ENCODE data around the gene CFAP52. TPM values are rescaled to one million over a fixed set of nuclear protein-coding genes. Genes with fewer than 3 reads are reported as not detected.

CFAP52 gene
- total RNA-seq, 1 experiment from 2014 or later, result not detected

DNA sequence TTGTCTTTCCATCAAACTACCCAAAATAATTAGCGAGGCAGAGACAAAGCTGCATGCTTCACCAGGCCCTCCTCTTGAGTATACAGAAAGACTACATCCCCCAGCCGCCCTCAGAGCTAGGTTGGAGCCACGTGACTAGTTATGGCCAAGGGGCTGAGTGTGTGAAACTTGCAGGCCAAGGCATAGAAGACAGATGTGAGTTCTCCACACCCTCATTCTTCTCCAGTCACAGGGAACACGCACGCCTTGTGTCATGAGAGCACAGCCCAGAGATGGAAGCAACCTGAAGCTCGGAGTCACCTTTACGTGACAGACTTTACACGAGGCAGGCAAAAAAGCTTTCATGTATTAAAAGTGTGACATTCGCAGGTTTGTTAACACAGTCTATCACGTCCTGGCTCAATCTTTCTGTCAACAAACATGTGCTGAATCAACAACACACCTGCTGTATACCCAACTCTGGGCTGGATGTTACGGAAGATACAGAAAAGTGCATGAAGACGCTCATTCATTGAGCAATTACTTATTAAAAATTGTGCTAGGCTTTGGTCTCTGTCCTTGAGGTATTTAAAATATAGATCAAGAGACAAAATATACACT is 39.2 kb upstream of the CFAP52 start:
- H4K20me1 ChIP-seq (ENCODE audit: insufficient read depth), result no peaks in the 10 kb centered on the region
- no peak overlapping the region for H3K9ac ChIP-seq (ENCODE audit: low read length)
- H2AFZ ChIP-seq (ENCODE audit: low read depth, low read length, poor library complexity, severe bottlenecking), result no peak overlapping the region
- no peak overlapping the region for H3K4me3 ChIP-seq (replicated peaks in 1 of 2; ENCODE audit: low read depth in 1 of 2, low read length in 2 of 2)
- DNase-seq (ENCODE audit: low read depth, low spot score) (no peak), ATAC-seq (no peak)
- POLR2A ChIA-PET, result interaction anchor here (0.6 kb wide), 1 partner anchor 576 kb away, joined by 3 read pairs; no protein-coding TSS in a partner anchor
- intact Hi-C loops (cut with micrococcal nuclease), result no loop called here
- TF ChIP-seq SP1 (IDR thresholded peaks at IDR 0.05; ENCODE audit: low read depth) (no peak), JUND (IDR thresholded peaks at IDR 0.05) (no peak), POLR2AphosphoS5 (IDR thresholded peaks at IDR 0.05; ENCODE audit: low read depth, low read length) (no peak), TCF7L2 (IDR thresholded peaks at IDR 0.05; ENCODE audit: borderline replicate concordance, extremely low read depth, insufficient read depth, insufficient read length) (no peak), EZH2 (IDR thresholded peaks at IDR 0.05) (no peak), ZFX (IDR thresholded peaks at IDR 0.05) (no peak), EGR1 (IDR thresholded peaks at IDR 0.05; ENCODE audit: low read depth) (no peak), SIN3A (IDR thresholded peaks at IDR 0.05; ENCODE audit: low read depth) (no peak), SRF (IDR thresholded peaks at IDR 0.05; ENCODE audit: low read depth) (no peak), CBX3 (IDR thresholded peaks at IDR 0.05; ENCODE audit: low read depth) (no peak), RAD21 (IDR thresholded peaks at IDR 0.05; ENCODE audit: low read depth) (no peak), CEBPB (IDR thresholded peaks at IDR 0.05; ENCODE audit: low read depth) (no peak)
- TF ChIP-seq, protein P1, sequence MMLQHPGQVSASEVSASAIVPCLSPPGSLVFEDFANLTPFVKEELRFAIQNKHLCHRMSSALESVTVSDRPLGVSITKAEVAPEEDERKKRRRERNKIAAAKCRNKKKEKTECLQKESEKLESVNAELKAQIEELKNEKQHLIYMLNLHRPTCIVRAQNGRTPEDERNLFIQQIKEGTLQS (IDR thresholded peaks at IDR 0.05), result no peak
- TF ChIP-seq, protein P2, sequence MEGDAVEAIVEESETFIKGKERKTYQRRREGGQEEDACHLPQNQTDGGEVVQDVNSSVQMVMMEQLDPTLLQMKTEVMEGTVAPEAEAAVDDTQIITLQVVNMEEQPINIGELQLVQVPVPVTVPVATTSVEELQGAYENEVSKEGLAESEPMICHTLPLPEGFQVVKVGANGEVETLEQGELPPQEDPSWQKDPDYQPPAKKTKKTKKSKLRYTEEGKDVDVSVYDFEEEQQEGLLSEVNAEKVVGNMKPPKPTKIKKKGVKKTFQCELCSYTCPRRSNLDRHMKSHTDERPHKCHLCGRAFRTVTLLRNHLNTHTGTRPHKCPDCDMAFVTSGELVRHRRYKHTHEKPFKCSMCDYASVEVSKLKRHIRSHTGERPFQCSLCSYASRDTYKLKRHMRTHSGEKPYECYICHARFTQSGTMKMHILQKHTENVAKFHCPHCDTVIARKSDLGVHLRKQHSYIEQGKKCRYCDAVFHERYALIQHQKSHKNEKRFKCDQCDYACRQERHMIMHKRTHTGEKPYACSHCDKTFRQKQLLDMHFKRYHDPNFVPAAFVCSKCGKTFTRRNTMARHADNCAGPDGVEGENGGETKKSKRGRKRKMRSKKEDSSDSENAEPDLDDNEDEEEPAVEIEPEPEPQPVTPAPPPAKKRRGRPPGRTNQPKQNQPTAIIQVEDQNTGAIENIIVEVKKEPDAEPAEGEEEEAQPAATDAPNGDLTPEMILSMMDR (IDR thresholded peaks at IDR 0.05 in 2 of 3, conservative IDR thresholded peaks at IDR 0.05 in 1 of 3; ENCODE audit: borderline replicate concordance in 1 of 3, insufficient read depth in 1 of 3, low read depth in 2 of 3, low read length in 2 of 3), result no peak
- TF ChIP-seq, protein P3, sequence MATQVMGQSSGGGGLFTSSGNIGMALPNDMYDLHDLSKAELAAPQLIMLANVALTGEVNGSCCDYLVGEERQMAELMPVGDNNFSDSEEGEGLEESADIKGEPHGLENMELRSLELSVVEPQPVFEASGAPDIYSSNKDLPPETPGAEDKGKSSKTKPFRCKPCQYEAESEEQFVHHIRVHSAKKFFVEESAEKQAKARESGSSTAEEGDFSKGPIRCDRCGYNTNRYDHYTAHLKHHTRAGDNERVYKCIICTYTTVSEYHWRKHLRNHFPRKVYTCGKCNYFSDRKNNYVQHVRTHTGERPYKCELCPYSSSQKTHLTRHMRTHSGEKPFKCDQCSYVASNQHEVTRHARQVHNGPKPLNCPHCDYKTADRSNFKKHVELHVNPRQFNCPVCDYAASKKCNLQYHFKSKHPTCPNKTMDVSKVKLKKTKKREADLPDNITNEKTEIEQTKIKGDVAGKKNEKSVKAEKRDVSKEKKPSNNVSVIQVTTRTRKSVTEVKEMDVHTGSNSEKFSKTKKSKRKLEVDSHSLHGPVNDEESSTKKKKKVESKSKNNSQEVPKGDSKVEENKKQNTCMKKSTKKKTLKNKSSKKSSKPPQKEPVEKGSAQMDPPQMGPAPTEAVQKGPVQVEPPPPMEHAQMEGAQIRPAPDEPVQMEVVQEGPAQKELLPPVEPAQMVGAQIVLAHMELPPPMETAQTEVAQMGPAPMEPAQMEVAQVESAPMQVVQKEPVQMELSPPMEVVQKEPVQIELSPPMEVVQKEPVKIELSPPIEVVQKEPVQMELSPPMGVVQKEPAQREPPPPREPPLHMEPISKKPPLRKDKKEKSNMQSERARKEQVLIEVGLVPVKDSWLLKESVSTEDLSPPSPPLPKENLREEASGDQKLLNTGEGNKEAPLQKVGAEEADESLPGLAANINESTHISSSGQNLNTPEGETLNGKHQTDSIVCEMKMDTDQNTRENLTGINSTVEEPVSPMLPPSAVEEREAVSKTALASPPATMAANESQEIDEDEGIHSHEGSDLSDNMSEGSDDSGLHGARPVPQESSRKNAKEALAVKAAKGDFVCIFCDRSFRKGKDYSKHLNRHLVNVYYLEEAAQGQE (IDR thresholded peaks at IDR 0.05; ENCODE audit: low read depth), result no peak
- TF ChIP-seq, protein P4, sequence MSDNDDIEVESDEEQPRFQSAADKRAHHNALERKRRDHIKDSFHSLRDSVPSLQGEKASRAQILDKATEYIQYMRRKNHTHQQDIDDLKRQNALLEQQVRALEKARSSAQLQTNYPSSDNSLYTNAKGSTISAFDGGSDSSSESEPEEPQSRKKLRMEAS (IDR thresholded peaks at IDR 0.05), result no peak
- no peaks in the 10 kb centered on the region for H3K36me3 ChIP-seq (ENCODE audit: control insufficient read depth in 1 of 2, insufficient read depth in 2 of 2, low read length in 2 of 2)
- no peak overlapping the region for H3K27ac ChIP-seq (ENCODE audit: low read depth, low read length)
- H3K9me2 ChIP-seq (ENCODE audit: insufficient read depth), result no peaks in the 10 kb centered on the region
- no TSS peak for BruUV-seq (replicated peaks)
- no peaks in the 10 kb centered on the region for H3K9me3 ChIP-seq (ENCODE audit: control insufficient read depth in 1 of 2, insufficient read depth in 1 of 2, low read depth in 1 of 2, low read length in 2 of 2)
- no peak overlapping the region for H3K4me2 ChIP-seq (ENCODE audit: low read length)
- RAD21 ChIA-PET (ENCODE audit: low non-redundant PET in 1 of 2, low total read pairs in 2 of 2, uncharacterized antibody in 2 of 2, unreplicated experiment in 2 of 2), result no interaction called here
- no peaks in the 10 kb centered on the region for H3K27me3 ChIP-seq (ENCODE audit: insufficient read depth, low read length)
- H3K79me2 ChIP-seq (ENCODE audit: insufficient read depth, low read length), result no peaks in the 10 kb centered on the region
- CTCF ChIA-PET, result no interaction called here
- no peaks in the 10 kb centered on the region for H3K4me1 ChIP-seq (ENCODE audit: control insufficient read depth in 1 of 2, insufficient read depth in 2 of 2, low read length in 2 of 2)
